ENCODE results near the gene GOLGB1.

GOLGB1 gene

DNA sequence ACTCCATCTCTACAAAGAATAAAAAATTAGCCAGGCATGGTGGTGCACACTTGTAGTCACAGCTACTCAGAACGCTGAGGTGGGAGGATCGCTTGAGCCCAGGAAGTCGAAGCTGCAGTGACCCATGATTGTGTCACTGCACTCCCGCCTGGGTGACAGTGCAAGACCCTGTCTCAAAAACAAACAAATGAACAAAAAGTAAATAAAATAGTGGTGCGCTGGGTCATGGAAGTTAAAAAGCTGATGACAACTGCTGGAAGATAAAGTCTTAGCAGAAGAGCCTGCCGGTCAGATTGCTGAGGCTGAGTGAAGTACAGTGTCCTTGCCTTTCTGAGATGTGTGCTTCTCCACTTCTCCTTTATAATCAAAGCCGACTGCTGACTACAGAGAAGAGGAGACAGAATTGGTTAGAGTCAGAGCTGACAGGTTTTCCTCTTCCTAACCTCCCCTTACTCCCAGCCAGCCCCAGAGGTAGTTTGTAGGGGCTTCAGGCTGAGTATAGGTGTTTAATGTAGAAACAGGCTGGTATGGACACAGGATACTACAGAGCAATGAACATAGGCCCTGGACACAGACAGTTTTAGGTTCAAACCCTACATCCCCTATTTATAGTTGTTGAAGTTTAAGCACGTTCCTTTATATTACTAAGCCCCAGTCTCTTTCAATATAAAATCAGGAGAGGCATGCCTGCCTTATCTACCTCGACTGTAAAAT, 106.8 kb downstream of the GOLGB1 start:
- no peak overlapping the region for H3K4me3 ChIP-seq (ENCODE audit: insufficient read depth, low read depth, low read length, poor library complexity, severe bottlenecking)
- DNase-seq = no peak
- no peaks in the 10 kb centered on the region for H3K27me3 ChIP-seq (replicated peaks; ENCODE audit: control insufficient read depth, insufficient read depth, low read length, poor library complexity, severe bottlenecking)
- no peak overlapping the region for H3K27ac ChIP-seq (ENCODE audit: insufficient read depth, low read length, poor library complexity, severe bottlenecking)
- peaks cover 67% of the 10 kb centered on the region for H3K36me3 ChIP-seq (ENCODE audit: control insufficient read depth, insufficient read depth, low read length)
- no peaks in the 10 kb centered on the region for H3K4me1 ChIP-seq (ENCODE audit: control insufficient read depth, insufficient read depth, low read length, poor library complexity, severe bottlenecking)
- H3K9me3 ChIP-seq (ENCODE audit: control insufficient read depth, low read length) = no peaks in the 10 kb centered on the region

- no peak for DNase-seq
- peaks cover 80% of the 10 kb centered on the region for H3K36me3 ChIP-seq (ENCODE audit: control insufficient read depth, insufficient read depth, low read length)
- H3K4me3 ChIP-seq (ENCODE audit: insufficient read depth, low read depth, low read length, poor library complexity, severe bottlenecking) = no peak overlapping the region
- no peaks in the 10 kb centered on the region for H3K4me1 ChIP-seq (ENCODE audit: control insufficient read depth, insufficient read depth, low read length, poor library complexity, severe bottlenecking)
- H3K27me3 ChIP-seq (replicated peaks; ENCODE audit: control insufficient read depth, insufficient read depth, low read length, poor library complexity, severe bottlenecking) = no peaks in the 10 kb centered on the region
- no peak overlapping the region for H3K27ac ChIP-seq (ENCODE audit: insufficient read depth, low read length, poor library complexity, severe bottlenecking)
- H3K9me3 ChIP-seq (ENCODE audit: control insufficient read depth, low read length) = no peaks in the 10 kb centered on the region
These were observed 108.4 kb downstream of the GOLGB1 start for GRCh38 chr3:121641127-121641526.

DNA sequence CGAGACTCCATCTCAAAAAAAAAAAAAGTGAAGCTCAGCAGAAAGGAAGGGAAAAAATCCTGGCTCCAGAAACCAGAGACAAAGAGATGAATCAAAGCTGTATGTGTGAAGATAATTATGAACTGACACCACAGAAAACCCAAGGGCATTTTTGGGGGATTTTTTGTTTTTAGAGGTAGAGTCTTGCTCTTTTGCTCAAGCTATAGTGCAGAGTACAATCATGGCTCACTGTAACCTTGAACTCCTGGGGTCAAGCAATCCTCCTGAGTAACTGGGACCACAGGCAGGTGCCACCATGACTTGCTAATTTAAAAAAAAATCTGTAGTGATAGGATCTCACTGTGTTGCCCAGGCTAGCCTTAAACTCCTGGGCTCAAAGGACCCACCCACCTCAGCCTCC, 111.6 kb downstream of the GOLGB1 start:
- Histone ChIP-seq H3K9me3 (ENCODE audit: control insufficient read depth, low read length) (no peaks in the 10 kb centered on the region), H3K27ac (ENCODE audit: insufficient read depth, low read length, poor library complexity, severe bottlenecking) (no peak overlapping the region), H3K27me3 (replicated peaks; ENCODE audit: control insufficient read depth, insufficient read depth, low read length, poor library complexity, severe bottlenecking) (no peaks in the 10 kb centered on the region), H3K4me3 (ENCODE audit: insufficient read depth, low read depth, low read length, poor library complexity, severe bottlenecking) (no peak overlapping the region), H3K4me1 (ENCODE audit: control insufficient read depth, insufficient read depth, low read length, poor library complexity, severe bottlenecking) (no peaks in the 10 kb centered on the region), H3K36me3 (ENCODE audit: control insufficient read depth, insufficient read depth, low read length) (peaks cover 89% of the 10 kb centered on the region)
- DNase-seq = no peak

GRCh38 chr3:121630355-121630754, 119.2 kb downstream of the GOLGB1 start:
- Histone ChIP-seq H3K4me1 (ENCODE audit: control insufficient read depth, insufficient read depth, low read length, poor library complexity, severe bottlenecking) (no peaks in the 10 kb centered on the region), H3K4me3 (ENCODE audit: insufficient read depth, low read depth, low read length, poor library complexity, severe bottlenecking) (no peak overlapping the region), H3K9me3 (ENCODE audit: control insufficient read depth, low read length) (no peaks in the 10 kb centered on the region), H3K27ac (ENCODE audit: insufficient read depth, low read length, poor library complexity, severe bottlenecking) (no peak overlapping the region), H3K36me3 (ENCODE audit: control insufficient read depth, insufficient read depth, low read length) (peaks cover 44% of the 10 kb centered on the region), H3K27me3 (replicated peaks; ENCODE audit: control insufficient read depth, insufficient read depth, low read length, poor library complexity, severe bottlenecking) (no peaks in the 10 kb centered on the region)
- DNase-seq = no peak

DNA sequence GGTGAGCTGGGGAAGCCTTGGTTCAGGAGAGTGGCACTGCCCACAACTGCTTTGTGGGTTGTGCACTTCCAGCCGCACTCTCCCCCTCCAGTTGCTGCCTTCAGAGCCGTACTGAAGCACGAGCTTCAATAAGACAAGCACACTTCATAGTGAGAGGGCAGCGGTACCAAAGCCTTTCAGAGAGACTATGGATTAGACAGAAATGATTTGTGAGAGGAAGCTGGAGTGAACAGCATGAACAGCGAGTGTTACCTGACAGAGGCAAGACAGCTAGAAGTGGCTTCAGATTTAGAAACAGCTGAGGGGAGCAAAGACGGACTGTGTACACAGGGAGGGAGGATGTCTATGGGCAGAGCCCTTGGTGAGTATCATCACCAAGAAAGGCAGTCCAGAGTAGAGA, 119.9 kb downstream of the GOLGB1 start:
- Histone ChIP-seq H3K27me3 (replicated peaks; ENCODE audit: control insufficient read depth, insufficient read depth, low read length, poor library complexity, severe bottlenecking) (no peaks in the 10 kb centered on the region), H3K9me3 (ENCODE audit: control insufficient read depth, low read length) (no peaks in the 10 kb centered on the region), H3K4me3 (ENCODE audit: insufficient read depth, low read depth, low read length, poor library complexity, severe bottlenecking) (no peak overlapping the region), H3K4me1 (ENCODE audit: control insufficient read depth, insufficient read depth, low read length, poor library complexity, severe bottlenecking) (no peaks in the 10 kb centered on the region), H3K27ac (ENCODE audit: insufficient read depth, low read length, poor library complexity, severe bottlenecking) (no peak overlapping the region), H3K36me3 (ENCODE audit: control insufficient read depth, insufficient read depth, low read length) (peaks cover 37% of the 10 kb centered on the region)
- DNase-seq = no peak

DNA sequence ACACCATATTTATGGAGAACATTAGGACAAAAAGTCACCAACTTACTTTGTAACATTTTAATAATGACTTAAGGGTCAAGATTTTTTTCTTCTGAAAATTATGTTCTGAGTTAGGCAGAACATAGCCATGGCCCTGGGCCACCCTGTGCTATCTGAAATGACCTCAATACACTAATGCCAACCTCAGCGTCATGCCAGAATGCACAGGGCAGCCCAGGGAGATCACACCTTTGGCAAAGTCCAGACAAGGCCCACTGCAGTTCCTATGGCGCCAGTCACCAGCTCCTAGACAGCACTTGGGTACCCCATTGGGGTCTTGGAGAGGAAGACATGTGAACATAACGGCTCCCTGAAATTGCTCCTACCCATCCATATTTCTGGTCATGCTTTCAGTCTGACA, 121.9 kb downstream of the GOLGB1 start:
- H3K4me3 ChIP-seq (ENCODE audit: insufficient read depth, low read depth, low read length, poor library complexity, severe bottlenecking) = no peak overlapping the region
- DNase-seq = no peak
- no peaks in the 10 kb centered on the region for H3K4me1 ChIP-seq (ENCODE audit: control insufficient read depth, insufficient read depth, low read length, poor library complexity, severe bottlenecking)

GRCh38 chr3:121627211-121627610, 122.3 kb downstream of the GOLGB1 start:
- DNase-seq = no peak
- H3K4me3 ChIP-seq (ENCODE audit: insufficient read depth, low read depth, low read length, poor library complexity, severe bottlenecking) = no peak overlapping the region

More for the DNA sequence above, 121.9 kb downstream of the GOLGB1 start:
- Histone ChIP-seq H3K27me3 (replicated peaks; ENCODE audit: control insufficient read depth, insufficient read depth, low read length, poor library complexity, severe bottlenecking) (no peaks in the 10 kb centered on the region), H3K27ac (ENCODE audit: insufficient read depth, low read length, poor library complexity, severe bottlenecking) (no peak overlapping the region), H3K36me3 (ENCODE audit: control insufficient read depth, insufficient read depth, low read length) (peaks cover 18% of the 10 kb centered on the region), H3K9me3 (ENCODE audit: control insufficient read depth, low read length) (no peaks in the 10 kb centered on the region)

GRCh38 chr3:121626495-121626894, 123.0 kb downstream of the GOLGB1 start:
- Histone ChIP-seq H3K27ac (ENCODE audit: insufficient read depth, low read length, poor library complexity, severe bottlenecking) (no peak overlapping the region), H3K4me3 (ENCODE audit: insufficient read depth, low read depth, low read length, poor library complexity, severe bottlenecking) (no peak overlapping the region), H3K27me3 (replicated peaks; ENCODE audit: control insufficient read depth, insufficient read depth, low read length, poor library complexity, severe bottlenecking) (no peaks in the 10 kb centered on the region), H3K4me1 (ENCODE audit: control insufficient read depth, insufficient read depth, low read length, poor library complexity, severe bottlenecking) (no peaks in the 10 kb centered on the region), H3K9me3 (ENCODE audit: control insufficient read depth, low read length) (no peaks in the 10 kb centered on the region), H3K36me3 (ENCODE audit: control insufficient read depth, insufficient read depth, low read length) (peaks cover 7% of the 10 kb centered on the region)
- DNase-seq = no peak

More at GRCh38 chr3:121627211-121627610, 122.3 kb downstream of the GOLGB1 start:
- peaks cover 15% of the 10 kb centered on the region for H3K36me3 ChIP-seq (ENCODE audit: control insufficient read depth, insufficient read depth, low read length)
- H3K4me1 ChIP-seq (ENCODE audit: control insufficient read depth, insufficient read depth, low read length, poor library complexity, severe bottlenecking) = no peaks in the 10 kb centered on the region
- no peak overlapping the region for H3K27ac ChIP-seq (ENCODE audit: insufficient read depth, low read length, poor library complexity, severe bottlenecking)
- H3K9me3 ChIP-seq (ENCODE audit: control insufficient read depth, low read length) = no peaks in the 10 kb centered on the region
- H3K27me3 ChIP-seq (replicated peaks; ENCODE audit: control insufficient read depth, insufficient read depth, low read length, poor library complexity, severe bottlenecking) = no peaks in the 10 kb centered on the region

DNA sequence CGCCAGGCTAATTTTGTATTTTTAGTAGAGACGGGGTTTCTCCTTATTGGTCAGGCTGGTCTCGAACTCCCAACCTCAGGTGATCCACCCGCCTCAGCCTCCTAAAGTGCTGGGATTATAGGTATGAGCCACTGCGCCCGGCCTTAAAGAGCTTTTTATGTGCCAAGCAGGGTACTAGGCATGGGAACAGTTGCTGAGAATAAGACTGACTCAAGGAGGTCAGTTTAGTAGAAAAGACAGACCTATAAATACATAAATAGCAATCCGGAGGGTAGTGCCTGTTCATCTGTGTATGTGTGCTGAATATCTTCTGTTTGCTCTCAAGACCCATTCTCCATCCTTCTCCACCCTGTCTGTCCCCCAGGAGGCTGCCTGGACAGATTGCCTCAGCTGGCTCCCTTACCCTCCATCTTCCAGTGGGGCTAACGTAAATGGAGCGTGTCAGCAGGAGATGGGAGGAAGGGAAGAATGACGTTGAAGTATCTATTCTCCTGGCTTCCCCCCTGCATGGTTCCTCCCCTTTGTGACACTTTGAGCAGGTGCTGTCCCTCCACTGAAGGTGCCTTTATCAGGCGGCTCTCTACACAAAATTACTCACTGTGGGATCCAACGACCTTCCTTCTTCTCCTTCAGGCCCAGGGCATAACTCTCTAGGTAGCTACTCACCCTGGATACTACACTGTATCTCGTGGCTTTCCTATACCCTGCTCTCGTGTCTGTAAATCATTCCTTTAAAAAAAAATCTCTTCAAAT, 125.2 kb downstream of the GOLGB1 start:
- Histone ChIP-seq H3K27ac (ENCODE audit: insufficient read depth, low read length, poor library complexity, severe bottlenecking) (no peak overlapping the region), H3K9me3 (ENCODE audit: control insufficient read depth, low read length) (no peaks in the 10 kb centered on the region), H3K4me3 (ENCODE audit: insufficient read depth, low read depth, low read length, poor library complexity, severe bottlenecking) (no peak overlapping the region), H3K4me1 (ENCODE audit: control insufficient read depth, insufficient read depth, low read length, poor library complexity, severe bottlenecking) (no peaks in the 10 kb centered on the region), H3K27me3 (replicated peaks; ENCODE audit: control insufficient read depth, insufficient read depth, low read length, poor library complexity, severe bottlenecking) (no peaks in the 10 kb centered on the region), H3K36me3 (ENCODE audit: control insufficient read depth, insufficient read depth, low read length) (no peaks in the 10 kb centered on the region)
- DNase-seq = no peak

DNA sequence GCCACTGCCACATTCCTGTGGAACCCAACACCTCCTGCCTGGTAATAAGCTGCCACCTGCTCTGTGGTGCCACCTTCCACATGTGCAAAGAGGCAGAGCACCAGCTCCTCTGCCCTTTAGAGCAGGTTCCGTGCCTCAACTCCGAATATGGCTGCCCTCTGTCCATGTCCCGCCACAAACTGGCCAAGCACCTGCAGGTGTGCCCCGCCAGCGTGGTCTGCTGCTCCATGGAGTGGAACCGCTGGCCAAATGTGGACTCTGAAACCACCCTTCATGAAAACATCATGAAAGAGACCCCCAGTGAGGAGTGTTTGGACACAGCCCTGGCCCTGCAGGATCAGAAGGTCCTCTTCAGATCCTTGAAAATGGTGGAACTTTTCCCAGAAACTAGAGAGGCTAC, 128.1 kb downstream of the GOLGB1 start:
- DNase-seq = no peak
- no peaks in the 10 kb centered on the region for H3K9me3 ChIP-seq (ENCODE audit: control insufficient read depth, low read length)

More for the DNA sequence above, 128.1 kb downstream of the GOLGB1 start:
- Histone ChIP-seq H3K4me3 (ENCODE audit: insufficient read depth, low read depth, low read length, poor library complexity, severe bottlenecking) (no peak overlapping the region), H3K36me3 (ENCODE audit: control insufficient read depth, insufficient read depth, low read length) (no peaks in the 10 kb centered on the region), H3K27ac (ENCODE audit: insufficient read depth, low read length, poor library complexity, severe bottlenecking) (no peak overlapping the region), H3K4me1 (ENCODE audit: control insufficient read depth, insufficient read depth, low read length, poor library complexity, severe bottlenecking) (no peaks in the 10 kb centered on the region), H3K27me3 (replicated peaks; ENCODE audit: control insufficient read depth, insufficient read depth, low read length, poor library complexity, severe bottlenecking) (no peaks in the 10 kb centered on the region)
